GM10248 (cell line): Measurements from ENCODE around the gene MSANTD1.
"Not testable (repeated sequence)": the region's sequence is repeated elsewhere in the genome, so short reads cannot be mapped to it uniquely, and the experiment has no call there.

ENCODE experiments used
- CTCF ChIA-PET: fragments of 300-600 bp; sonication (Branson Sonifier 250); formaldehyde crosslinking; extraction: SDS; loops from one replicate; lab custom pipeline; 2021; ENCODE audit warnings: antibody characterized with exemption; lab: Yijun Ruan, JAX
- POLR2A ChIA-PET: fragments of 350-650 bp; sonication (Branson Sonifier 250); formaldehyde crosslinking; extraction: SDS; loops from one replicate; lab custom pipeline; 2020; ENCODE audit warnings: antibody characterized with exemption; lab: Yijun Ruan, JAX
- DNase-seq: peaks from one replicate; pipeline ENCODE4 v3.0.0; 2012; ENCODE audit errors: extremely low spot score
- TF ChIP-seq, protein P1 (sequence below): IDR thresholded peaks from 2 replicates; pipeline ENCODE4 v1.5.1; 2012; ENCODE audit warnings: mild to moderate bottlenecking, low read depth; ENCODE audit errors: extremely low read depth, missing control alignments, control extremely low read depth

Gene MSANTD1

DNA sequence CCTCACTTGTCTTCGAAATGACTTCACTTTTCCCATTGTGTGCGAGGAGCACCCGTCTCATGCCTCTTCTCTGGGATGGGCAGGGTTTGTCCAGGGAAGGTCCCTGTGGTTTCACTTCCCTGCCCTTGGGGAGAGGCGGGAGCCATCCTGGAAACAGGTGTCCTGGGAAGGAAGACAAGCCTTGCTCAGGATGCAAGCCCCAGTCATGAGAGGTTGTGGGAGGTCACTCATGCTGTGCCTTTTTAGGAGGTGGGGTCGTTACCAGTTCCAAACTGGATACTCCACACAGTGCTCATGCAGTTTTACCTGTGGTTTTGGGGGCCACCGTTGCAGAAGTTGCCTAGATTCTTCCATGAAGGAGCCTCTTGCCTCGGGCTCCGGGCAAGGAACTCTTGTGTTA is 47.7 kb downstream of the MSANTD1 start:
- ChIA-PET CTCF (no interaction called here), POLR2A (no interaction called here)
- no peak for DNase-seq
- TF ChIP-seq, protein P1, sequence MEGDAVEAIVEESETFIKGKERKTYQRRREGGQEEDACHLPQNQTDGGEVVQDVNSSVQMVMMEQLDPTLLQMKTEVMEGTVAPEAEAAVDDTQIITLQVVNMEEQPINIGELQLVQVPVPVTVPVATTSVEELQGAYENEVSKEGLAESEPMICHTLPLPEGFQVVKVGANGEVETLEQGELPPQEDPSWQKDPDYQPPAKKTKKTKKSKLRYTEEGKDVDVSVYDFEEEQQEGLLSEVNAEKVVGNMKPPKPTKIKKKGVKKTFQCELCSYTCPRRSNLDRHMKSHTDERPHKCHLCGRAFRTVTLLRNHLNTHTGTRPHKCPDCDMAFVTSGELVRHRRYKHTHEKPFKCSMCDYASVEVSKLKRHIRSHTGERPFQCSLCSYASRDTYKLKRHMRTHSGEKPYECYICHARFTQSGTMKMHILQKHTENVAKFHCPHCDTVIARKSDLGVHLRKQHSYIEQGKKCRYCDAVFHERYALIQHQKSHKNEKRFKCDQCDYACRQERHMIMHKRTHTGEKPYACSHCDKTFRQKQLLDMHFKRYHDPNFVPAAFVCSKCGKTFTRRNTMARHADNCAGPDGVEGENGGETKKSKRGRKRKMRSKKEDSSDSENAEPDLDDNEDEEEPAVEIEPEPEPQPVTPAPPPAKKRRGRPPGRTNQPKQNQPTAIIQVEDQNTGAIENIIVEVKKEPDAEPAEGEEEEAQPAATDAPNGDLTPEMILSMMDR: no peak

DNA sequence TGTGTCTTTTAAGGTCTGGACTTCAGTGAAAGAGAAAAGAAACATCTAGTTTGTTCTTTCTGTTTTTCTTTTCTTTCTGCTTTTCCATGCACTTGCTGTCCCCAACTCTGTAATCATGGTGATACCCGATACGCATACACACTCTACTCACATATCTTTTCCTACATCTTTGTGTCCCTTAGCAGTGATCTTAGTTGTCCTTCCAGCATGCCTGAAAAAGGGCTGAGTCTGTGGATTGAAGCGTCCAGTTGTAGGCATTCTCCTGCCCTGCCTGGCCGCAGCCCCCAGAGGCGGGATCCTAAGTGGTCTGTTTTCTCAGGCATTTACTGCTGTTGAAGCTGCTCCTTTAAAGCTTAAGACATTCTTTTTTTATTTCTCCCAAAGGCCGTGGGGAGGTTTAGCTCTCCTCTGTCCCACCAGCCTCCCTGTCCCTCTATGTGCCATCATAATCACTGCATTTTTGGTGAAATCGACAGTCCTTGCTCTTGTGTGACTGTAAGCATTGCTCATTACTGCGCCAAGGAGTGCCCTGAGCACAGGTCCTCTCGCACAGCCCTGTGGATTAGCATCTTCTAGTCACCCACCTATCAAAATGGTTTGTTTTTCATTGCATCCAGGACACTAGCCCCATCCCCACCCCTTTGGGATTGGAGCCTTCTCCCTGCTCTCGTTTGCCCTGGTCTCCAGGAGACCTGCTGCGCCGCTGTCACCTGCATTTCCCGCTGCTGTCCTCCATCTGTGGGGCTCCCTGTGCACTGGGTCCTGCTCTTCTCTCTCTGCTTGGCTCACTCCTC is 48.3 kb downstream of the MSANTD1 start:
- DNase-seq: no peak
- ChIA-PET POLR2A (no interaction called here), CTCF (interaction anchor here (1.2 kb wide), 1 partner anchor 21 kb away, joined by 4 read pairs; no protein-coding TSS in a partner anchor)
- TF ChIP-seq, protein P1: no peak

DNA sequence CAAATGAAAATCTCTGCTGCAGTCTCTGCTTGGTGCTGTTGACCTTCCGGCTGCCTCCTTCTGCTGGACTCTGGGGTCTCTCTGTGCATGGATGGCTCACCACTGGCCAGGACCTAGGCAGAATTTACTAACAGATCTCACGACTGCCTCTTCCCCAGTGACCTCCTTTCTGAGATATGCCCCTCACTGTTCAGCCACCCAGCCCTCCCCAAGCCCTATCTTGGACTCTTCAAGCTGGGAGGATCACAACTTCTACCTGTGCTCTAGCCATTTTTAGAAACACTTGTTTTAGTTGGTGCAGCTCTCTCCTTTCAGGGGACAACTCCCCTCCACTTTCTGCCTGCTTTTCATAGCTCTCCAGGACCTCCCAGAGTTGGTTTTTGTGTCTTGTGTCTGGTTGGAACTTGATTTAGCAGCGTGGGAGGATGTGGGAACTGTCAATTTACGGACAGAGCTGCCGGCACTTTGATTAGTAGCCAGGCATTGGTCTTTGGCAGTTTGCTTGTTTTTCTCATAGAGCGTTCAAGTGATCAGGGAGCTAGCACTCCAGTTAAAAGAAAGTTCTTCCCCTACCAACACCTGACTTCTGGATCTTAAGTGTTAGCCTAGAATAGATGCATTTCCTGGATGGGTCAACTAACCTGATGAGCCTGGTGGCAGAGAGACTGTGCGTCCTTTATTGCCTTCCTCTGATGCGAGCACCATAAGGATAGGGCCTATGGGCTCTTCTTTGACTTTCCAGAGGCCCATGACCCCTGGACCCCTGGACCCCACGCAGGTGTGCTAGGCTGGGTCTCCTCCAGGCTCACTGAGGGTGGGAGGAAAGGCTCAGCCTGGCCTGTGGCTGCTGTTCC is 50.4 kb downstream of the MSANTD1 start:
- DNase-seq: no peak
- CTCF ChIA-PET: no interaction called here

GRCh38 chr4:3299976-3300671 is 51.2 kb downstream of the MSANTD1 start:
- no peak for DNase-seq
- CTCF ChIA-PET: no interaction called here
- TF ChIP-seq, protein P1: no peak

More for the DNA sequence above, 50.4 kb downstream of the MSANTD1 start:
- POLR2A ChIA-PET: no interaction called here
- TF ChIP-seq, protein P1: no peak

GRCh38 chr4:3300882-3301281 is 51.9 kb downstream of the MSANTD1 start:
- CTCF ChIA-PET, DNase-seq, POLR2A ChIA-PET: not testable (repeated sequence)

More at GRCh38 chr4:3299976-3300671, 51.2 kb downstream of the MSANTD1 start:
- POLR2A ChIA-PET: no interaction called here

GRCh38 chr4:3301450-3302172 is 52.7 kb downstream of the MSANTD1 start:
- ChIA-PET POLR2A (no interaction called here), CTCF (no interaction called here)
- TF ChIP-seq, protein P1: no peak
- DNase-seq: no peak
